Measurements from ENCODE around the gene AMHR2.

Gene AMHR2

DNA sequence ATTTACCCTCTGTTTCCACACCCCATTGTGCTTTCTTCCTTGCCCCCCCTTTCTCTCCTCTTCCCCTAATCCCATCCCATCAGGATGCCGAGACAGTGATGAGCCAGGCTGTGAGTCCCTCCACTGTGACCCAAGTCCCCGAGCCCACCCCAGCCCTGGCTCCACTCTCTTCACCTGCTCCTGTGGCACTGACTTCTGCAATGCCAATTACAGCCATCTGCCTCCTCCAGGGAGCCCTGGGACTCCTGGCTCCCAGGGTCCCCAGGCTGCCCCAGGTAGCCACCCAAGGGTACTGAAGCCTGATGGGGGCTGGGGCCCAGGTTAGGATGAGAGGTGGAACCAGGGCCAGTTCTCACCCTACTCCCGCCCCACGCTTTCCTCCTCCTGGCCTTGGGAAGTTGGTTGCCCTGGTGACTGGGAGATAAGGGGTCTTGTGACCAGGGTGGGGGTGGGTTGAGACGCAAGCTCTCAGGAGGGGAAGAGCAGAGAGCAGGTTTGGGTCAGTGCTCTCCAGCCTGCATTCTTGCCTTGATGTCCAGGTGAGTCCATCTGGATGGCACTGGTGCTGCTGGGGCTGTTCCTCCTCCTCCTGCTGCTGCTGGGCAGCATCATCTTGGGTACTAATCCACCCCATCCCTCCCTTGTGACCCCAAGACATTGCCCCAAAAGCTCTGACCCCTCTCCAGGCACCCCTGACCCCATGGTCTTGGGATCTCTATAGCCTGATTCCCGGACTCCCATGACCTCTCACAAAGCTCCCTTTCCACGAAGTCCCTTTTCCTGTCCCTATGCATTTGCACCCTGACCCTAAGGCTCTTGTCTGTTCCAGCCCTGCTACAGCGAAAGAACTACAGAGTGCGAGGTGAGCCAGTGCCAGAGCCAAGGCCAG lies 1.2 kb downstream of the AMHR2 start:
- no peak for TF ChIP-seq YY1 (IDR thresholded peaks at IDR 0.05; ENCODE audit: low read depth)
- no peak for TF ChIP-seq TEAD4 (IDR thresholded peaks at IDR 0.05)
- no peak for TF ChIP-seq TCF12 (IDR thresholded peaks at IDR 0.05; ENCODE audit: low read depth)
- TF ChIP-seq, protein P1, sequence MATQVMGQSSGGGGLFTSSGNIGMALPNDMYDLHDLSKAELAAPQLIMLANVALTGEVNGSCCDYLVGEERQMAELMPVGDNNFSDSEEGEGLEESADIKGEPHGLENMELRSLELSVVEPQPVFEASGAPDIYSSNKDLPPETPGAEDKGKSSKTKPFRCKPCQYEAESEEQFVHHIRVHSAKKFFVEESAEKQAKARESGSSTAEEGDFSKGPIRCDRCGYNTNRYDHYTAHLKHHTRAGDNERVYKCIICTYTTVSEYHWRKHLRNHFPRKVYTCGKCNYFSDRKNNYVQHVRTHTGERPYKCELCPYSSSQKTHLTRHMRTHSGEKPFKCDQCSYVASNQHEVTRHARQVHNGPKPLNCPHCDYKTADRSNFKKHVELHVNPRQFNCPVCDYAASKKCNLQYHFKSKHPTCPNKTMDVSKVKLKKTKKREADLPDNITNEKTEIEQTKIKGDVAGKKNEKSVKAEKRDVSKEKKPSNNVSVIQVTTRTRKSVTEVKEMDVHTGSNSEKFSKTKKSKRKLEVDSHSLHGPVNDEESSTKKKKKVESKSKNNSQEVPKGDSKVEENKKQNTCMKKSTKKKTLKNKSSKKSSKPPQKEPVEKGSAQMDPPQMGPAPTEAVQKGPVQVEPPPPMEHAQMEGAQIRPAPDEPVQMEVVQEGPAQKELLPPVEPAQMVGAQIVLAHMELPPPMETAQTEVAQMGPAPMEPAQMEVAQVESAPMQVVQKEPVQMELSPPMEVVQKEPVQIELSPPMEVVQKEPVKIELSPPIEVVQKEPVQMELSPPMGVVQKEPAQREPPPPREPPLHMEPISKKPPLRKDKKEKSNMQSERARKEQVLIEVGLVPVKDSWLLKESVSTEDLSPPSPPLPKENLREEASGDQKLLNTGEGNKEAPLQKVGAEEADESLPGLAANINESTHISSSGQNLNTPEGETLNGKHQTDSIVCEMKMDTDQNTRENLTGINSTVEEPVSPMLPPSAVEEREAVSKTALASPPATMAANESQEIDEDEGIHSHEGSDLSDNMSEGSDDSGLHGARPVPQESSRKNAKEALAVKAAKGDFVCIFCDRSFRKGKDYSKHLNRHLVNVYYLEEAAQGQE (IDR thresholded peaks at IDR 0.05; ENCODE audit: low read depth), result no peak
- no peak for TF ChIP-seq CREB1 (IDR thresholded peaks at IDR 0.05; ENCODE audit: low read depth)
- no peak for TF ChIP-seq RAD21 (IDR thresholded peaks at IDR 0.05; ENCODE audit: low read depth)
- TF ChIP-seq NFIC (IDR thresholded peaks at IDR 0.05), result no peak
- no peak for TF ChIP-seq CEBPB (IDR thresholded peaks at IDR 0.05)
- no peak for TF ChIP-seq TAF1 (IDR thresholded peaks at IDR 0.05; ENCODE audit: low read depth)
- TF ChIP-seq FOXM1 (IDR thresholded peaks at IDR 0.05; ENCODE audit: borderline replicate concordance, low read depth), result no peak
- TF ChIP-seq ZBTB7A (IDR thresholded peaks at IDR 0.05; ENCODE audit: low read depth), result no peak
- no peak for TF ChIP-seq EGR1 (IDR thresholded peaks at IDR 0.05)

DNA sequence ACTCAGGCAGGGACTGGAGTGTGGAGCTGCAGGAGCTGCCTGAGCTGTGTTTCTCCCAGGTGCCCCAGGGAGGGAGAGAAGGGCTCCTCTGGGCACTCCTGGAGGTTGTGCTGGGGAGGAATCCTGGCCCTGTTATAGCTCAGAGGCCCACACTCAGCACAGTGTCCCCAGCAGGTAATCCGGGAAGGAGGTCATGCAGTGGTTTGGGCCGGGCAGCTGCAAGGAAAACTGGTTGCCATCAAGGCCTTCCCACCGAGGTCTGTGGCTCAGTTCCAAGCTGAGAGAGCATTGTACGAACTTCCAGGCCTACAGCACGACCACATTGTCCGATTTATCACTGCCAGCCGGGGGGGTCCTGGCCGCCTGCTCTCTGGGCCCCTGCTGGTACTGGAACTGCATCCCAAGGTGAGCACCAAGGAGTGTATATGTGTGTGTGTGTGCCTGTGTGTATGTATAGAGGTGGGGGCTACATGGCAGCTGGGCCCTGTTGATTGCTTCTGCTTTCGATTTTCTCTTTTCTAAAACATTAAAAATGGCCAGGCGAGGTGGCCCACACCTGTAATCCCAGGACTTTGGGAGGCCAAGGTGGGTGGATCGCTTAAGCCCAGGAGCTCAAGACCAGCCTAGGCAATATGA lies 2.0 kb downstream of the AMHR2 start:
- TF ChIP-seq, protein P1 (IDR thresholded peaks at IDR 0.05; ENCODE audit: low read depth), result no peak
- TF ChIP-seq ZBTB7A (IDR thresholded peaks at IDR 0.05; ENCODE audit: low read depth) (no peak), EP300 (IDR thresholded peaks at IDR 0.05; ENCODE audit: borderline replicate concordance) (no peak), FOXM1 (IDR thresholded peaks at IDR 0.05; ENCODE audit: borderline replicate concordance, low read depth) (no peak), NFIC (IDR thresholded peaks at IDR 0.05) (no peak), EGR1 (IDR thresholded peaks at IDR 0.05) (no peak)

DNA sequence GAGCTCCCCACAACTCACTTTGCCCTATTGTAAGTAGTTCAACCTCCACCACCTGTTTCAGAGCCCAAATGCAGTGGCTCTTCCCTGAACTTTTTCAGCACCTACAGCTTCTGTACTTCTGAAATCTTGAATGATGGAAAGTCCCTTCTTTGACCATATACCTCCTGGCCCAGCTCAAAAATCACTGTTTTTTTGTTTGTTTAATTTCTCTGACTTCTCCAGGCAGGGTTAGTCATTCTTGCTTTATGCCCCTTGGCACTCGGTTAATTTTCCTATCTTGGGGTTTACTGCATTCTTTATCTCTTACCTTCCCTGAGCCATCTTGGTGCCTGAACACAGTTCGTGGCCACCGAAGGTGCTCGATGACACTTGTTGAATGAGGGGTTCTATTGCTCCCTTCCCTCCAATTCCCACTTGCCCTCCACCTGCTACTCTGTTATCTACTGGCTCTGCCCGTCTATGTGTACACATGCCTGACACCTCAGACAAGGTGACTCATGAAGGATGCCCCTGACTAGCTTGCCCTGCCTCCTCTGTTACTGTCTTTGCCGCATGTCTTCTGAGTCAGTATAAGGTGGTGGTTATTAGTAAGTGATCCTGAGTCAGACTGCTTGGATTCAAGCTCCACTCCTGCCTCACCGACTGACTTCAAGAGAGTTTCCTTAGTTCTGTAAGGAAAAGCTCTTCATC lies 4.4 kb downstream of the AMHR2 start:
- TF ChIP-seq ZBTB7A (IDR thresholded peaks at IDR 0.05; ENCODE audit: low read depth), result no peak
- no peak for TF ChIP-seq TCF12 (IDR thresholded peaks at IDR 0.05; ENCODE audit: low read depth)
- TF ChIP-seq TEAD4 (IDR thresholded peaks at IDR 0.05), result no peak
- TF ChIP-seq, protein P1 (IDR thresholded peaks at IDR 0.05; ENCODE audit: low read depth), result no peak
- no peak for TF ChIP-seq EP300 (IDR thresholded peaks at IDR 0.05; ENCODE audit: borderline replicate concordance)
- no peak for TF ChIP-seq NFIC (IDR thresholded peaks at IDR 0.05)
- TF ChIP-seq, protein P2, sequence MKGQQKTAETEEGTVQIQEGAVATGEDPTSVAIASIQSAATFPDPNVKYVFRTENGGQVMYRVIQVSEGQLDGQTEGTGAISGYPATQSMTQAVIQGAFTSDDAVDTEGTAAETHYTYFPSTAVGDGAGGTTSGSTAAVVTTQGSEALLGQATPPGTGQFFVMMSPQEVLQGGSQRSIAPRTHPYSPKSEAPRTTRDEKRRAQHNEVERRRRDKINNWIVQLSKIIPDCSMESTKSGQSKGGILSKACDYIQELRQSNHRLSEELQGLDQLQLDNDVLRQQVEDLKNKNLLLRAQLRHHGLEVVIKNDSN (IDR thresholded peaks at IDR 0.05), result no peak
- TF ChIP-seq TAF1 (IDR thresholded peaks at IDR 0.05; ENCODE audit: low read depth), result no peak
- TF ChIP-seq, protein P3, sequence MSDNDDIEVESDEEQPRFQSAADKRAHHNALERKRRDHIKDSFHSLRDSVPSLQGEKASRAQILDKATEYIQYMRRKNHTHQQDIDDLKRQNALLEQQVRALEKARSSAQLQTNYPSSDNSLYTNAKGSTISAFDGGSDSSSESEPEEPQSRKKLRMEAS (IDR thresholded peaks at IDR 0.05), result no peak
- no peak for TF ChIP-seq RAD21 (IDR thresholded peaks at IDR 0.05; ENCODE audit: low read depth)
- TF ChIP-seq CEBPB (IDR thresholded peaks at IDR 0.05), result no peak
- no peak for TF ChIP-seq FOXM1 (IDR thresholded peaks at IDR 0.05; ENCODE audit: borderline replicate concordance, low read depth)
- TF ChIP-seq CREB1 (IDR thresholded peaks at IDR 0.05; ENCODE audit: low read depth), result no peak
- no peak for TF ChIP-seq EGR1 (IDR thresholded peaks at IDR 0.05)
- TF ChIP-seq YY1 (IDR thresholded peaks at IDR 0.05; ENCODE audit: low read depth), result no peak

DNA sequence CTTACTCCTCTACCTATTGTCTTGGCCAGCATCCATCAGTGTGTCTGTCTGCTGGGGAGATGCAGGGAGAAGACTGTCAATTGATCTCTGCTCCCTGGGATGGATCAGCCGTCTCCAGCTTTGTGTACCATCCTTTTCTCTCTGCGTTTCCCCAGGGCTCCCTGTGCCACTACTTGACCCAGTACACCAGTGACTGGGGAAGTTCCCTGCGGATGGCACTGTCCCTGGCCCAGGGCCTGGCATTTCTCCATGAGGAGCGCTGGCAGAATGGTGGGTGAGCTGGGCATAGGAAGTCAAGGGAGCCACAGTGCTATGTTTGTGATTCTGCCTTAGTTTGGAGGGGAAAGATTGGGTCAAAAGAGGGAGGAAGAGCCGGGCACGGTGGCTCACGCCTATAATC lies 5.1 kb downstream of the AMHR2 start:
- TF ChIP-seq TAF1 (IDR thresholded peaks at IDR 0.05; ENCODE audit: low read depth) (no peak), TCF12 (IDR thresholded peaks at IDR 0.05; ENCODE audit: low read depth) (no peak), RAD21 (IDR thresholded peaks at IDR 0.05; ENCODE audit: low read depth) (no peak), NFIC (IDR thresholded peaks at IDR 0.05) (no peak), YY1 (IDR thresholded peaks at IDR 0.05; ENCODE audit: low read depth) (no peak), CEBPB (IDR thresholded peaks at IDR 0.05) (no peak), CREB1 (IDR thresholded peaks at IDR 0.05; ENCODE audit: low read depth) (no peak), ZBTB7A (IDR thresholded peaks at IDR 0.05; ENCODE audit: low read depth) (no peak), FOXM1 (IDR thresholded peaks at IDR 0.05; ENCODE audit: borderline replicate concordance, low read depth) (no peak), EGR1 (IDR thresholded peaks at IDR 0.05) (no peak), EP300 (IDR thresholded peaks at IDR 0.05; ENCODE audit: borderline replicate concordance) (no peak)
- TF ChIP-seq, protein P1 (IDR thresholded peaks at IDR 0.05; ENCODE audit: low read depth), result no peak
- TF ChIP-seq, protein P2 (IDR thresholded peaks at IDR 0.05), result no peak
- TF ChIP-seq, protein P3 (IDR thresholded peaks at IDR 0.05), result no peak
